Endothelial cell of umbilical vein (primary cell): Measurements from ENCODE around the gene FANCE. TPM values are rescaled to one million over a fixed set of nuclear protein-coding genes. Genes with fewer than 3 reads are reported as not detected.

Source experiments
- BruUV-seq: library from RNA; stranded (reverse); fragments of 400-500 nt; replicated peaks from 2 replicates; lab custom pipeline; 2021; lab: Mats Ljungman, UMichigan
- CTCF ChIA-PET: fragments of 300-600, 350-600 bp; sonication (Branson Sonifier 250); formaldehyde crosslinking; loops from one replicate; lab custom pipeline; 2021; ENCODE audit warnings: antibody characterized with exemption, inconsistent platforms; lab: Charles Lee
- POLR2A ChIA-PET: fragments of 300-600, 350-600 bp; sonication (Branson Sonifier 250); formaldehyde crosslinking; loops from one replicate; lab custom pipeline; 2021; ENCODE audit warnings: antibody characterized with exemption, inconsistent platforms; lab: Charles Lee
- DNase-seq: peaks from one replicate; pipeline ENCODE4 v3.0.0-alpha.2; 2011; ENCODE audit warnings: low read depth, low spot score
- FAIRE-seq: peaks from 2 replicates; lab custom pipeline; 2011; peaks lifted over from hg19 to GRCh38; lab: Jason Lieb, UNC
- H2AFZ ChIP-seq: 2 replicates; pipeline ENCODE4 v1.6.0; 2012; ENCODE audit warnings: low read depth, low read length, control low read depth, inconsistent platforms
- H3K27ac ChIP-seq: 2 replicates; pipeline ENCODE4 v1.5.1; 2011; ENCODE audit warnings: low read depth, mild to moderate bottlenecking, control low read depth, low read length, moderate library complexity; ENCODE audit not compliant: insufficient read depth
- H3K27me3 ChIP-seq, 2 experiments: 2 replicates each; pipeline versions ENCODE4 v1.6.0 to v1.6.1; 2011; ENCODE audit warnings: low read length in 2 of 2, mixed read lengths in 1 of 2; ENCODE audit not compliant: control insufficient read depth in 2 of 2, insufficient read depth in 2 of 2
- H3K36me3 ChIP-seq, 2 experiments: 2 replicates in 1 of 2; 3 replicates in 1 of 2; pipeline ENCODE4 v1.5.1; 2011; ENCODE audit warnings: low read length in 2 of 2, mild to moderate bottlenecking in 1 of 2, moderate library complexity in 1 of 2; ENCODE audit not compliant: control insufficient read depth in 2 of 2, insufficient read depth in 2 of 2; ENCODE audit errors: extremely low read depth in 1 of 2
- H3K4me1 ChIP-seq: 3 replicates; pipeline ENCODE4 v1.5.1; 2011; ENCODE audit warnings: mild to moderate bottlenecking, low read length; ENCODE audit not compliant: control insufficient read depth, insufficient read depth; ENCODE audit errors: extremely low read depth
- H3K4me2 ChIP-seq: 2 replicates; pipeline ENCODE4 v1.6.1; 2011; ENCODE audit warnings: low read length, control low read depth, mixed read lengths; ENCODE audit not compliant: insufficient read depth
- H3K4me3 ChIP-seq, 3 experiments: fragments of 200-600 bp in 1 of 3; sonication (generic), shearing (Covaris generic) in 1 of 3; replicated peaks in 1 of 3; 2 replicates each; pipeline ENCODE4 v1.5.1; 2011 to 2016; ENCODE audit warnings: control low read depth in 3 of 3, low read length in 3 of 3, mild to moderate bottlenecking in 2 of 3, inconsistent platforms in 1 of 3, low read depth in 1 of 3, moderate library complexity in 1 of 3; ENCODE audit not compliant: insufficient read depth in 1 of 3
- H3K79me2 ChIP-seq: 2 replicates; pipeline ENCODE4 v1.6.0; 2012; ENCODE audit warnings: low read length, inconsistent platforms; ENCODE audit not compliant: control insufficient read depth, insufficient read depth
- H3K9ac ChIP-seq: replicated peaks from 2 replicates; pipeline ENCODE3; 2011; ENCODE audit warnings: low read length, control low read depth; ENCODE audit not compliant: insufficient read depth; ENCODE audit errors: extremely low read depth
- H3K9me1 ChIP-seq: replicated peaks from 3 replicates; pipeline ENCODE4 v1.6.0; 2011; ENCODE audit warnings: mild to moderate bottlenecking, low read length; ENCODE audit not compliant: control insufficient read depth, insufficient read depth; ENCODE audit errors: extremely low read depth
- H3K9me3 ChIP-seq: replicated peaks from 2 replicates; pipeline ENCODE4 v1.5.1; 2012; ENCODE audit warnings: low read length, inconsistent platforms; ENCODE audit not compliant: control insufficient read depth, insufficient read depth
- H4K20me1 ChIP-seq: replicated peaks from 2 replicates; pipeline ENCODE3; 2011; ENCODE audit warnings: mild to moderate bottlenecking, low read length; ENCODE audit not compliant: control insufficient read depth, insufficient read depth; ENCODE audit errors: extremely low read depth
- EZH2 ChIP-seq: IDR thresholded peaks from 2 replicates; pipeline ENCODE4 v1.6.1; 2012; ENCODE audit warnings: borderline replicate concordance, low read depth, mild to moderate bottlenecking, moderate library complexity, low read length, inconsistent platforms; ENCODE audit not compliant: severe bottlenecking
- FOS ChIP-seq: IDR thresholded peaks from 2 replicates; pipeline ENCODE4 v1.6.1; 2011; ENCODE audit warnings: mild to moderate bottlenecking, low read length, moderate library complexity, borderline replicate concordance; ENCODE audit not compliant: insufficient read depth
- GATA2 ChIP-seq: IDR thresholded peaks from 2 replicates; pipeline ENCODE4 v1.7.0; 2011; ENCODE audit warnings: low read depth, mild to moderate bottlenecking, moderate library complexity, mixed read lengths, low read length; ENCODE audit not compliant: insufficient read length, insufficient read depth
- MAX ChIP-seq: IDR thresholded peaks from 2 replicates; pipeline ENCODE4 v1.6.1; 2011; ENCODE audit not compliant: insufficient read depth, insufficient read length
- MYC ChIP-seq: IDR thresholded peaks from one replicate; pipeline ENCODE4 v1.6.1; 2011; ENCODE audit warnings: mild to moderate bottlenecking, low read depth, low read length
- POLR2A ChIP-seq: IDR thresholded peaks from 2 replicates; pipeline ENCODE4 v1.6.1; 2012; ENCODE audit warnings: low read depth, mild to moderate bottlenecking, control low read depth, low read length
- POLR2AphosphoS5 ChIP-seq: IDR thresholded peaks from 2 replicates; pipeline ENCODE4 v1.6.1; 2012; ENCODE audit warnings: low read depth, mild to moderate bottlenecking, control low read depth, low read length, moderate library complexity; ENCODE audit not compliant: insufficient read depth
- dilution Hi-C: fragments of 300-500 bp; cut with MboI; formaldehyde crosslinking; loops from one replicate; pipeline ENCODE4 v1.15.0; 2019; ENCODE audit warnings: low sequenced_read_pairs; ENCODE audit not compliant: extremely low pct_ligation_motif_present
- intact Hi-C: fragments of 100-400 bp; cut with micrococcal nuclease; formaldehyde crosslinking; loops from one replicate; pipeline ENCODE4 v1.10.0; 2022
- polyA plus RNA-seq, 4 experiments: library from polyadenylated mRNA; depleted of rRNA in 3 of 4; stranded (reverse) in 3 of 4; unstranded in 1 of 4; fragments of >200 nt; gene quantifications; 2 replicates each; pipeline versions ENCODE4 v1.2.1 to v1.2.3, GENCODE V29; 2011 to 2012; ENCODE audit warnings: missing spikeins in 1 of 4
- total RNA-seq: library from RNA; stranded (reverse); gene quantifications from 2 replicates; pipeline ENCODE4 v1.2.3, GENCODE V29; 2021
- TF ChIP-seq, protein P1 (sequence below), 2 donors: IDR thresholded peaks; 1 replicate in 1 of 2; 2 replicates in 1 of 2; pipeline ENCODE4 v1.5.1; 2011; ENCODE audit warnings: low read length in 2 of 2, mild to moderate bottlenecking in 2 of 2, moderate library complexity in 2 of 2, control low read depth in 1 of 2, inconsistent platforms in 1 of 2, low read depth in 1 of 2; ENCODE audit not compliant: insufficient read depth in 1 of 2; ENCODE audit errors: extremely low read depth in 1 of 2

Gene FANCE
- total and polyA plus RNA-seq, 2 donors (not counting 3 experiments of a cell fraction or from before 2014, with no cell fraction given): 9.1 to 12.7 TPM

DNA sequence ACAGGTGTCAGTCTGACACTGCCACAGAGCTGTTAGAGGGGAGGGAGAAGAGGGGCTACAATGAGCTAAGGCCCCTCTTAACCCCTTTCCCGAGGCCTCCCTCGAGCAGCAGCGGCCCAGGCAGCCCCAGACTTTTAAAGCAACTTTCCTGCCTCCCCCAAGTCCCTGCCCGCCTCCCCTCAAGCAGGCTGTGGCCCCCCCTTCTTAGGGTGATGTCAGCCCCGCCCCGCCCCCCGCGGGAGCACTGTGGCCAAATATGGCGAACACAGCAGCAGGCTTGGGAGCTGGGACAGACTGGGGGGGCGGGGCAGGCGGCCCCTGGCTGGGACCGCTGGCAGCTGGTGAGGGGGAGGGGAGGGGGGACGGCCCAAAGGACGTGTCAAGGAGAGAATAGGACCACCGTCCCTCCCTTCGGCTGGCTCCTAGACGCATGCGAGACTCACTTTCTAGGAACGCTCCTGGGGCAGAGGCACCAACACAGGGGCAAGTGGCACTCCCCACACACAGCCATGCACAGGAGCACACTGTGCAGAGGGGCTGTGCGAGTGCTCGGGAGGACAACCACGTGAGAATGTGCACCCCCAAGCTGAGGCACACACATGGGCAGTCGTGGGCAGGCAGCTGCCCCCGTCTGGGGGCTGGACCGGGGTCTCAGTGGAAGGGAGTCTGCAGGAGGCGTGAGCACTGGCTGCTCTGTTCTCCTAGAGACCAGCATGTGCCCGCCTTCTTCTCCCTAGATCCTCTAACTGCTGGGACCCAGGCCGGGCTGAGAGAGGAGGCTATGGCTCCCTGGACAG, 38.1 kb downstream of the FANCE start:
- FAIRE-seq: no peak
- Histone ChIP-seq H3K9me1 (no peaks in the 10 kb centered on the region), H3K36me3 (no peaks in the 10 kb centered on the region), H2AFZ (no peak overlapping the region), H4K20me1 (no peaks in the 10 kb centered on the region), H3K9me3 (no peaks in the 10 kb centered on the region), H3K4me2 (no peak overlapping the region), H3K79me2 (no peaks in the 10 kb centered on the region), H3K9ac (no peak overlapping the region), H3K4me3 (no peak overlapping the region), H3K27me3 (peaks cover 9% of the 10 kb centered on the region in 2 experiments), H3K4me1 (no peaks in the 10 kb centered on the region), H3K27ac (no peak overlapping the region)
- TF ChIP-seq, protein P1, sequence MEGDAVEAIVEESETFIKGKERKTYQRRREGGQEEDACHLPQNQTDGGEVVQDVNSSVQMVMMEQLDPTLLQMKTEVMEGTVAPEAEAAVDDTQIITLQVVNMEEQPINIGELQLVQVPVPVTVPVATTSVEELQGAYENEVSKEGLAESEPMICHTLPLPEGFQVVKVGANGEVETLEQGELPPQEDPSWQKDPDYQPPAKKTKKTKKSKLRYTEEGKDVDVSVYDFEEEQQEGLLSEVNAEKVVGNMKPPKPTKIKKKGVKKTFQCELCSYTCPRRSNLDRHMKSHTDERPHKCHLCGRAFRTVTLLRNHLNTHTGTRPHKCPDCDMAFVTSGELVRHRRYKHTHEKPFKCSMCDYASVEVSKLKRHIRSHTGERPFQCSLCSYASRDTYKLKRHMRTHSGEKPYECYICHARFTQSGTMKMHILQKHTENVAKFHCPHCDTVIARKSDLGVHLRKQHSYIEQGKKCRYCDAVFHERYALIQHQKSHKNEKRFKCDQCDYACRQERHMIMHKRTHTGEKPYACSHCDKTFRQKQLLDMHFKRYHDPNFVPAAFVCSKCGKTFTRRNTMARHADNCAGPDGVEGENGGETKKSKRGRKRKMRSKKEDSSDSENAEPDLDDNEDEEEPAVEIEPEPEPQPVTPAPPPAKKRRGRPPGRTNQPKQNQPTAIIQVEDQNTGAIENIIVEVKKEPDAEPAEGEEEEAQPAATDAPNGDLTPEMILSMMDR (IDR thresholded peaks at IDR 0.05; ENCODE audit: extremely low read depth in 1 of 2, insufficient read depth in 1 of 2, low read depth in 1 of 2, low read length in 2 of 2): no peak
- DNase-seq: no peak
- intact Hi-C loops: no loop called here
- dilution Hi-C loops: no loop called here
- POLR2A ChIA-PET: no interaction called here
- no TSS peak for BruUV-seq
- CTCF ChIA-PET: interaction anchor here (0.6 to 0.7 kb wide), 2 partner anchors 17 to 25 kb away, joined by 3 read pairs; no protein-coding TSS in a partner anchor

GRCh38 chr6:35490821-35491557, 38.9 kb downstream of the FANCE start:
- no TSS peak for BruUV-seq
- H3K4me1 ChIP-seq: no peaks in the 10 kb centered on the region
- no peak overlapping the region for H3K9ac ChIP-seq

More at GRCh38 chr6:35490821-35491557, 38.9 kb downstream of the FANCE start:
- no peaks in the 10 kb centered on the region for H3K79me2 ChIP-seq
- no peak for FAIRE-seq
- no peaks in the 10 kb centered on the region for H3K9me1 ChIP-seq
- no peak overlapping the region for H3K27ac ChIP-seq
- DNase-seq: no peak
- H2AFZ ChIP-seq: no peak overlapping the region
- ChIA-PET CTCF (interaction anchor here (1.2 kb wide), 1 partner anchor 11 kb away, joined by 4 read pairs; no protein-coding TSS in a partner anchor), POLR2A (no interaction called here)
- TF ChIP-seq MYC: no peak
- TF ChIP-seq POLR2AphosphoS5: no peak
- TF ChIP-seq, protein P1 (IDR thresholded peaks at IDR 0.05; ENCODE audit: extremely low read depth in 1 of 2, insufficient read depth in 1 of 2, low read depth in 1 of 2, low read length in 2 of 2): no peak
- TF ChIP-seq EZH2: no peak
- no peak for TF ChIP-seq POLR2A
- TF ChIP-seq GATA2: no peak
- TF ChIP-seq MAX: no peak
- no peak for TF ChIP-seq FOS
- H3K36me3 ChIP-seq: no peaks in the 10 kb centered on the region
- peaks cover 9 to 10% of the 10 kb centered on the region in 2 experiments for H3K27me3 ChIP-seq
- dilution Hi-C loops: no loop called here
- H3K9me3 ChIP-seq: no peaks in the 10 kb centered on the region
- no peak overlapping the region for H3K4me3 ChIP-seq
- no peaks in the 10 kb centered on the region for H4K20me1 ChIP-seq
- no peak overlapping the region for H3K4me2 ChIP-seq
- intact Hi-C loops: no loop called here
